Right lung (tissue), 5 donors: ENCODE data around the gene PDGFRB. TPM values are rescaled to one million over a fixed set of nuclear protein-coding genes. Genes with fewer than 3 reads are reported as not detected.

ENCODE experiments used
- DNase-seq, 2 donors: peaks; one replicate each; pipeline ENCODE4 v3.0.0-alpha.2; 2013
- polyA plus RNA-seq, 5 donors: library from polyadenylated mRNA; unstranded; fragments of 120-200 nt; gene quantifications; one replicate each; pipeline versions ENCODE4 v1.2.1 to v1.2.3, GENCODE V29; 2013; ENCODE audit warnings: inconsistent platforms in 1 of 5, low replicate concordance in 1 of 5; ENCODE audit not compliant: insufficient read length in 5 of 5, insufficient read depth in 1 of 5

Gene PDGFRB
- polyA plus RNA-seq, 5 donors: 174 to 216 (median 185) TPM

DNA sequence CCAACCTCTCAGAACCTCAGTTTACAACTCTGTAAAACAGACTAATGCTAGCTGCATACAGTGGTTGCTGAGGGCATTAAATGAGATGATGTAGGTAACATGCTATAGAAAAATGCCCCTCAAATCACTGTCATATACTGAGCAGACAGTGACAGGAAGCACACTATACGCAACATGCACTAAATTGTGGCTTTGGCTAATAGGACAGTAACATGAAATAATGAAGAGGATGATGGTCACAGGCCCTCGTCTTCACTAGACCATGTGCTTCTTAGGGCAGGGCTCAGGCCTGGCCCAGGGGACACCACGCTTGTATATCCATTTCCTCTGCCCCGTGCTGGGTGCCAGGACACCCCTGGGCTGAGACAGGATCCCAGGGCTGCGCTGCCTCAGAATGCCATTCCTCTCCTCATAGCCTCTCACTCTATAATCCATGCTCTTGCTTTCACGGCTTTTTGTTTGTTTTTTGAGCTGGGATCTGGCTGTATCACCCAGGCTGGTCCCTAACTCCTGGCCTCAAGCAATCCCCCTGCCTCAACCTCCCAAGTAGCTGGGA lies 88.2 kb downstream of the PDGFRB start:
- no peak for DNase-seq

DNA sequence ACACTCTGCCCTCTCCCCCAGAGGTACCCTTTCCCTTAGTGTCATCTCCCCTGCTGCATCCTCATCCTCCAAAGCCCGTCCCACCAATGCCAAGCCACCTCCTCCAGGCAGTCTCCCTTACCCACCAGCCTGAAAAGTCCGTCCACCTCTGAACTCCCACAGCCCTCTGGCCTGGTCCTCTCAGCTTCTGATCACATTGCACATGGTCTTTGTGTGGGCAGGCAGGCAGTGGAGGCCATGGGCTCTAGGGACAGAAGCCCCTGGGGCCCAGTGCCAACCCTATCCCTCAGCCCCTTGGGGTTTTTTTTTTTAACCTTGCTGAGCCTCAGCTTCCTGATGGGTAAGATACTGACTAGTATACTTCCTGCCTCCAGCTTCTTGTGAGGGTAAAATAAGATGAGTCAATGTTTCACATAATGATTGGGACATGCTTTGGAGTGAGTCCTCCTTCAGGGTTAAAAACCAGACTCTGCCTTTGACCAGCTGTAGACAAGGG lies 88.7 kb downstream of the PDGFRB start:
- no peak for DNase-seq

DNA sequence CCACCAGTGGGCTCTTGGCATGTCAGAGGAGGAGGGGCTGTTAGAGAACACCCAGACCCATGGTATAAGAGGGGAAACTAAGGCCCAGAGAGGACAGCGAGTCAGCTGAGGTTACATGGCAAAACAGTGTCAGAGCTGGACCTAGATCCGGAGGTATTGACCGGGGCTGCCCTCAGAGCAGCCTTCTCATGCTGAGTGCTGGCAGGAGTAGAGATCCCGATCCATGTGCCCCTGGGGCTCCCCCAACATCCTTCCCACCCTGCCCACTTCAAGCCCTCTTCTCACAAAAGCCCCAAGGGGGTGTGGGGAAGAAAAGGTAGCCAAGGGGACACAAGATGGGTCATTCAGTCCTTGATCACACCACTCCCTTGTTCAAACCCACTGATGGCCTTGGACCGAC lies 89.2 kb downstream of the PDGFRB start:
- no peak for DNase-seq

DNA sequence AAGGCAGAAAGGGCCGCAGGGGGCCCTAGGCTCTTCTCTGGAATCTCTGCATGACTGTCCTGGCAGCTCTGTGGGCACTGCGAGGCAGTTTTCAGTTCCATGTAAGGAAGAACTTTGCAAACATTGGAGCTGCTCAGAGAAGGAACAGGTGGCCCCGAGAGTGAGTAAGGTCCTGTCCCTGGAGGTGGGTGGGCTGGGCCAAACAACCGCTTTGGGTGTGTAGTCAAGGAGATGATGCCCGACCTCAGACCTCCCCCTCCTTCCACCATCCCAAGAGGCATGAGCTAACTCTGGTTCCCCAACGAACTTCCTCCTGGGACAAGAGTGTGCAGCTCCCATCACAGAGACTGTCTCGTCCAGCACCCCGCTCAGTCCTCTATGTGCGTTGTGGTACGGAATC lies 89.8 kb downstream of the PDGFRB start:
- DNase-seq: no peak

DNA sequence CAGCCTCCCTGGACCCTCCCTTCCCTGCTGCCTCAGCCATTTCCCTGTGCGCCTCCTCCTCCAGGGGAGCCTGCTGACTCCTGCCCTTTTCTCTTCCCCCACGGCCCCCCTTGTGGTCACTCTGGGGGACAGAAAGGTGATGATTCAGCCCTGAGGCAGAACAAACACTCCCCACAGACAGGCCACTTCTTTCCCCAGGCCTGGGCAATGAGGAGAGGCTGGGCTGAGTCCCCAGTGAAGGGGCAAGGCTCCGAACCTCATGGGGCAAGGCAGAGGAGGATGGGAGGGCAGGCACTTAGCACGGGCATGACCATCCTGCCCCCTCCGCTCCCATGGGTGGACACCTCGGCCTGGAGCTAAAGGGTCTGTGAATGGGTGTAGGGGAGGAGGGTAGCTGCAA lies 90.3 kb downstream of the PDGFRB start:
- DNase-seq: no peak

DNA sequence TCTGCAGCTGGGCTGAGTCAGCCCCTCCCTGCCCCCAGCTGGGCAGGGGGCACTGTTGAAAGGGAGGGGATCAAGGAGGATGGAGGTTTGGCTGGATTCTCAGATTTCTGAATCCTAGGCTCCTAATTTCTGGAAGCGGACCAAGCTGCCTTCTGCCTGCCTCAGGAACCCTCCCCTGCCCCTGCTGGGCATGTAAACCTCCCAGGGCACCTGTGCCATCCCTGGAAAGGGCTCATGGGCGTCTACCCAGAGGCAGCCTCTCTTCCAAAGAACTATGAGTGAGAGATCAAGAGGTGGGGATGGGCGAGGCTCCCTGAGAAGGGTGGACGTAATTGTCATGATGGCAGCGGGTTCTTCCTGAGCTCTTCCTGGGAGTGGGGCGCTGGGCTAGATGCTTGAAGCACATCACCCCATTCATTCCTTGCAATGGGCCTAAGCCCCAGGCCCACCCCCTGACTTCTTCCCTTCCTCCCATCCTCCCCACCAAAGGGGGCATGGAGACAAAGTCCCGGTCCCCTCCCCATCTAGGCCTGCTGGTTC lies 90.9 kb downstream of the PDGFRB start:
- no peak for DNase-seq

Other genes with a start within 250 kb of the PDGFRB start
- gene PDE6A, start 211.1 kb downstream of the PDGFRB start, polyA plus RNA-seq: under 1 TPM; 0.14 to 0.30 (median 0.20) TPM
- 10 to 100 TPM; 13.4 to 26.0 (median 20.6) TPM for gene SLC26A2, start 195.1 kb downstream of the PDGFRB start, polyA plus RNA-seq
- gene TIGD6, start 155.2 kb downstream of the PDGFRB start, polyA plus RNA-seq: 1 to 10 TPM; 3.8 to 5.2 (median 4.4) TPM
- 10 to 100 TPM; 32.9 to 47.0 (median 40.3) TPM for gene HMGXB3, start 155.1 kb downstream of the PDGFRB start, polyA plus RNA-seq
- gene CSF1R, start 69.3 kb downstream of the PDGFRB start, polyA plus RNA-seq: 10 to 100 TPM; 21.7 to 24.9 (median 23.5) TPM
- under 1 TPM; 0.13 to 0.66 (median 0.39) TPM for gene CDX1, start 10.9 kb upstream of the PDGFRB start, polyA plus RNA-seq
- gene SLC6A7, start 34.2 kb upstream of the PDGFRB start, polyA plus RNA-seq: under 1 TPM in 2 of 5 donors, not detected in 3; 0.04 to 0.05 TPM
- 1 to 10 TPM; 3.2 to 8.3 (median 5.8) TPM for gene CAMK2A, start 133.9 kb upstream of the PDGFRB start, polyA plus RNA-seq
- 10 to 100 TPM; 18.2 to 31.9 (median 23.4) TPM for gene ARSI, start 147.1 kb upstream of the PDGFRB start, polyA plus RNA-seq
- 10 to 100 TPM; 20.4 to 35.0 (median 28.0) TPM for gene TCOF1, start 201.9 kb upstream of the PDGFRB start, polyA plus RNA-seq